OCI-LY1 (cell line): ENCODE results near the gene ZNF827.

Experiments used
- CTCF ChIP-seq: fragments of 200-600 bp; sonication (generic), shearing (Covaris generic); IDR thresholded peaks from 2 replicates; pipeline ENCODE4 v1.5.1; 2017; ENCODE audit warnings: mild to moderate bottlenecking, antibody characterized with exemption, low read length, moderate library complexity, mixed read lengths
- EZH2 ChIP-seq: fragments of 200-600 bp; sonication (generic), shearing (Covaris generic); IDR thresholded peaks from 2 replicates; pipeline ENCODE4 v1.8.0; 2017; ENCODE audit warnings: borderline replicate concordance, mixed run types, mild to moderate bottlenecking, antibody characterized with exemption, low read length, moderate library complexity, mixed read lengths

- TF ChIP-seq CTCF (no peak), EZH2 (no peak)
Measured at GRCh38 chr4:145736241-145736831, 202.3 kb downstream of the ZNF827 start.
